GM12865 (cell line): ENCODE data around the gene FXYD4.
"Not testable (repeated sequence)": the region's sequence is repeated elsewhere in the genome, so short reads cannot be mapped to it uniquely, and the experiment has no call there.

Experiments
- DNase-seq: peaks from one replicate; pipeline ENCODE4 v3.0.0; 2010; ENCODE audit warnings: low read depth
- H3K4me3 ChIP-seq: 2 replicates; pipeline ENCODE4 v1.5.1; 2011; ENCODE audit warnings: mild to moderate bottlenecking, low read depth, low read length, control low read depth
- TF ChIP-seq, protein P1 (sequence below): IDR thresholded peaks from 2 replicates; pipeline ENCODE4 v1.5.1; 2011; ENCODE audit warnings: low read length, control low read depth, low read depth, inconsistent platforms; ENCODE audit not compliant: insufficient read depth; ENCODE audit errors: missing control alignments

The FXYD4 gene

DNA sequence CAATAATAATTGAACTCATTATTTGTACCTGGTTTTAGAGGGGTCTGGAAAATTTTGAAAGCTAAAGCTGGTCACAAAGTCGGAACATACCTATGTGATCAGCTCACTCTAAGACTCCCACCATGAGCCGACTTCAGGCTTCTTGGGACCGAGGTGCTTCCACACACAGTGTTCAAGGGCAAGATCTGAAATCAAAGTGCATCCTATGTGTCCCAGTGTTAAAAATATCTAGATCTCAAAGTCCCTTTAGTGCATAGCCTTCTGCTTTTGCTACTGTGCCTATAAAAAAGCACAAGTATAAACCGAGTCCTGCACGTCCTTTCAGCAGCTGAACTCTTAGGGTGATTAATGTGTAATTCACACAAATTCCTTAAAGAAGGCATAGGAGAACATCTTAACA lies 43.5 kb upstream of the FXYD4 start:
- TF ChIP-seq, protein P1, sequence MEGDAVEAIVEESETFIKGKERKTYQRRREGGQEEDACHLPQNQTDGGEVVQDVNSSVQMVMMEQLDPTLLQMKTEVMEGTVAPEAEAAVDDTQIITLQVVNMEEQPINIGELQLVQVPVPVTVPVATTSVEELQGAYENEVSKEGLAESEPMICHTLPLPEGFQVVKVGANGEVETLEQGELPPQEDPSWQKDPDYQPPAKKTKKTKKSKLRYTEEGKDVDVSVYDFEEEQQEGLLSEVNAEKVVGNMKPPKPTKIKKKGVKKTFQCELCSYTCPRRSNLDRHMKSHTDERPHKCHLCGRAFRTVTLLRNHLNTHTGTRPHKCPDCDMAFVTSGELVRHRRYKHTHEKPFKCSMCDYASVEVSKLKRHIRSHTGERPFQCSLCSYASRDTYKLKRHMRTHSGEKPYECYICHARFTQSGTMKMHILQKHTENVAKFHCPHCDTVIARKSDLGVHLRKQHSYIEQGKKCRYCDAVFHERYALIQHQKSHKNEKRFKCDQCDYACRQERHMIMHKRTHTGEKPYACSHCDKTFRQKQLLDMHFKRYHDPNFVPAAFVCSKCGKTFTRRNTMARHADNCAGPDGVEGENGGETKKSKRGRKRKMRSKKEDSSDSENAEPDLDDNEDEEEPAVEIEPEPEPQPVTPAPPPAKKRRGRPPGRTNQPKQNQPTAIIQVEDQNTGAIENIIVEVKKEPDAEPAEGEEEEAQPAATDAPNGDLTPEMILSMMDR: no peak
- no peak overlapping the region for H3K4me3 ChIP-seq
- DNase-seq: no peak

DNA sequence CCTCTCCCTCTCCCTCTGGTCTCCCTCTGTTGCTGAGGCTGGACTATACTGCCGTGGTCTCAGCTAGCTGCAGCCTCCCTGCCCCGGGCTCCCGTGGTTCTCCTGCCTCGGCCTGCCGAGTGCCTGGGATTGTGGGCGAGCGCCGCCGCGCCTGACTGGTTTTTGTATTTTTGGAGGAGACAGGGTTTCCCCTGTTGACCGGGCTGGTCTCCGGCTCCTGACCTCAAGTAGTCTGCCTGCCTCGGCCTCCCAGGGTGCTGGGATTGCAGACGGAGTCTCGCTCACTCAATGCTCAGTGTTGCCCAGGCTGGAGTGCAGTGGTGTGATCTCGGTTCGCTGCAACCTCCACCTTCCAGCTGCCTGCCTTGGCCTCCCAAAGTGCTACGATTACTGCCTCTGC lies 42.6 kb upstream of the FXYD4 start:
- not testable (repeated sequence) for DNase-seq, H3K4me3 ChIP-seq

DNA sequence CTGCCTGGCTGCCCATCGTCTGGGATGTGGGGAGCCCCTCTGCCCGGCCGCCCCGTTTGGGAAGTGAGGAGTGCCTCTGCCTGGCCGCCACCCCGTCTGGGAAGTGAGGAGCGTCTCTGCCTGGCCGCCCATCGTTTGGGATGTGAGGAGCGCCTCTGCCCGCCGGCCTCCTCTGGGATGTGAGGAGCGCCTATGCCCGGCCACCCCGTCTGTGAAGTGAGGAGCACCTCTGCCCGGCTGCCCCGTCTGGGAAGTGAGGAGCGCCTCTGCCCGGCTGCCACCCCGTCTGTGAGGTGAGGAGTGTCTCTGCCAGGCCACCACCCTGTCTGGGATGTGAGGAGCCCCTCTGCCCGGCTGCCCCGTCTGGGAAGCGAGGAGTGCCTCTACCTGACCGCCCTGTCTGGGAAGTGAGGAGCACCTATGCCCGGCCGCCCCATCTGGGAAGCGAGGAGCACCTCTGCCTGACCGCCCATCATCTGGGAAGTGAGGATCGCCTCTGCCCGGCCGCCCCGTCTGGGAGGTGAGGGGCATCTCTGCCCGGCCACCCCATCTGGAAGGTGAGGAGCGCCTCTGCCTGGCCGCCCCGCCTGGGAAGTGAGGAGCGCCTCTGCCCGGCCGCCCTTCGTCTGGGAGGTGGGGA lies 42.1 kb upstream of the FXYD4 start:
- not testable (repeated sequence) for H3K4me3 ChIP-seq, DNase-seq

DNA sequence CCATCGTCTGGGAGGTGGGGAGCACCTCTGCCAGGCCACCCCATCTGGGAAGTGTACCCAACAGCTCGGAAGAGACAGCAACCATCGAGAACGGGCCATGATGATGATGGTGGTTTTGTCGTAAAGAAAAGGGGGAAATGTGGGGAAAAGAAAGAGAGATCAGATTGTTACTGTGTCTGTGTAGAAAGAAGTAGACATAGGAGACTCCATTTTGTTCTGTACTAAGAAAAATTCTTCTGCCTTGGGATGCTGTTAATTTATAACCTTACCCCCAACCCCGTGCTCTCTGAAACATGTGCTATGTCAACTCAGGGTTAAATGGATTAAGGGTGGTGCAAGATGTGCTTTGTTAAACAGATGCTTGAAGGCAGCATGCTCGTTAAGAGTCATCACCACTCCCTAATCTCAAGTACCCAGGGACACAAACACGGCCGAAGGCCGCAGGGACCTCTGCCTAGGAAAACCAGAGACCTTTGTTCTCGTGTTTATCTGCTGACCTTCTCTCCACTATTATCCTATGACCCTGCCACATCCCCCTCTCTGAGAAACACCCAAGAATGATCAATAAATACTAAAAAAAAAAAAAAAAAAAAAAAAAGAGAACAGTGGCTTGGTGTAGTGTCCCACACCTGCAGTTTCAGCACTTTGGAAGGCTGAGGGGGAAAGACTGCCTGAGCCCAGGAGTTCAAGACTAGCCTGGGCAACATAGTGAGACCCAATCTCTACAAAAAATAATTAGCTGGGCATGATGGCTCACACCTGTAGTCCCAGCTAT lies 41.2 kb upstream of the FXYD4 start:
- H3K4me3 ChIP-seq, DNase-seq: not testable (repeated sequence)

DNA sequence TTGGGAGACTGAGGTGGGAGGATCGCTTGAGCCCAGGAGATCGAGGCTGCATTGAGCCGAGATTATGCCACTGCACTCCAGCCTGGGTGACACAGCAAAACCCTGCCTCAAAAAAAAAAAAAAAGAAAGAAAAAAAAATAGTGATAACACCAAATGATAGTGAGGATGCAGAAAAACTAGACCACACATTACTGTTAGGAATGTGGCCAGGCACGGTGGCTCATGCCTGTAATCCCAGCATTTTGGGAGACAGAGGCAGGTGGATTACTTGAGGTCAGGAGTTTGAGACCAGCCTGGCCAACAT lies 40.7 kb upstream of the FXYD4 start:
- DNase-seq, H3K4me3 ChIP-seq: not testable (repeated sequence)

DNA sequence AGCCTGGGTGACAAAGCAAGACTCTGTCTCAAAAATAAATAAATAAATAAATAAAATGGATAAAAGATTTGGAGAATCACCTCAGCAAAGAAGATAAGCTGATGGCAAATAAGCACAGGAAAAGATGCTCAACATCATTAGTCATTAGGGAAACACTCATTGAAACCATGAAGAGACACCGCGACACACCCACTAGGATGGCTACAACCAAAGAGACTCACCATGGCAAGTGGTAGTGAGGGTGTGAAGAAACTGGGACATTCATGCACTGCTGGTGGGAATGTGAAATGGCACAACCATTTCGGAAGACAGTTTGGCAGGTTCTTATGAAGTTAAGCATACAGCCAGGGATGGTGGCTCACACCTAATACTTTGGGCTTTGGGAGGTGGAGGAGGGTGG lies 37.8 kb upstream of the FXYD4 start:
- no peak for DNase-seq
- H3K4me3 ChIP-seq: no peak overlapping the region
- TF ChIP-seq, protein P1: no peak

DNA sequence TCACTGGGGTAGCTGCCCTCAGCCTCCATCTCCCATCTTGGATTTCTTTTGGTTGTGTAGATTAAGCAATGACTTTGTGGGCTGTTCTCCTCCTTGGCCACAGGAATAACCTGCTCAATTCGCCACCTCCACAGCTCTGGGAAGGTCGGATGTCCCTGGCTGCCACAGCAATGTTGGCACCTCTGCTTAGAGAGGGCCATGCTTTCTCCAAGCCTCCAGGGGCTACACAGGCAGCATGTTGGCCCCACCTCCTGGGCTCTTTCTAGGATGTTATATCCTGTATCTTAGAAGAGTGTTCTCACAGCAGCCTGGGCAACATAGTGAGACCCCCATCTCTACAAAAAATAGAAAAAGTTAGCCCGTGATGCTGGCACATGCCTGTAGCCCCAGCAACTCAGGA lies 35.4 kb upstream of the FXYD4 start:
- TF ChIP-seq, protein P1: no peak
- no peak for DNase-seq
- no peak overlapping the region for H3K4me3 ChIP-seq

DNA sequence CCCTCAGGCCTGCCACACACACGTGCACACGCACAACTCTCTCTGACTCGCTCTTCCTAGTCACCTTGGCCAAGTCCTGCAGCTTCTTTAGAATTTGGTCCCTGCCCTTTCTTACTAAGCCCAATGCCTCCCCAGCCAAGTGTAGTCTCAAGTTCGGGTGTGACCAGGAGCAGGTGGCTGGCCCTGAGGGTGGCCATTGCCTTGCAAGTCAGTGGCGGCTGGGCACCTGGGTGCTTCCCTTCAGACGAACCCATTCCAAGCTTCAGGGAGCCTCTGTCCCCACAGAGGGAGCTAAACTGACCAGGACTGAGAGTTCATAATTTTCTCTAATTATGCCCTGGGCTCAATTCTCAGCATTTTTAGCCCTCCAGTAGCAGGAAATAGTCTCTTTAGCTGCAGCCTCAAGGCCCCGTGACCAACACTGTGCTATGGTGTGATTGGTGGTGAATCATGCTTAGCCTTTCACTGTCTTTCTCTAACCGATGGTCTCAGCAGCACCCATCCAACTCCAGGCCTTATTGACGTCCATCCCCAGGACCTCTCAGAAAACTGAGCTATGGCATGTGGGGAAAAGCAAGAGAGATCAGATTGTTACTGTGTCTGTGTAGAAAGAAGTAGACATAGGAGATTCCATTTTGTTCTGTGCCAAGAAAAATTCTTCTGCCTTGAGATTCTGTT lies 34.7 kb upstream of the FXYD4 start:
- TF ChIP-seq, protein P1: no peak
- no peak for DNase-seq
- H3K4me3 ChIP-seq: no peak overlapping the region

DNA sequence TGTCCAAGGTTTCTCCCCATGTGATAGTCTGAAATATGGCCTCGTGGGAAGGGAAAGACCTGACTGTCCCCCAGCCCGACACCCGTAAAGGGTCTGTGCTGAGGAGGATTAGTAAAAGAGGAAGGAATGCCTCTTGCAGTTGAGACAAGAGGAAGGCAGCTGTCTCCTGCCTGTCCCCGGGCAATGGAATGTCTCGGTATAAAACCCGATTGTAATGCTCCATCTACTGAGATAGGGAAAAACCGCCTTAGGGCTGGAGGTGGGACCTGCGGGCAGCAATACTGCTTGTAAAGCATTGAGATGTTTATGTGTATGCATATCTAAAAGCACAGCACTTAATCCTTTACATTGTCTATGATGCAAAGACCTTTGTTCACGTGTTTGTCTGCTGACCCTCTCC lies 33.9 kb upstream of the FXYD4 start:
- DNase-seq, H3K4me3 ChIP-seq: not testable (repeated sequence)
